NCI-H82 treated with DMSO at 0.1 percent for 48 hours (cell line): ENCODE results near the gene FRMPD2.
"Not testable (repeated sequence)": the region's sequence is repeated elsewhere in the genome, so short reads cannot be mapped to it uniquely, and the experiment has no call there.

ENCODE experiments used
- DNase-seq: peaks from one replicate; lab custom pipeline; 2025; ENCODE audit not compliant: unreplicated experiment; lab: John Stamatoyannopoulos, UW

The FRMPD2 gene

DNA sequence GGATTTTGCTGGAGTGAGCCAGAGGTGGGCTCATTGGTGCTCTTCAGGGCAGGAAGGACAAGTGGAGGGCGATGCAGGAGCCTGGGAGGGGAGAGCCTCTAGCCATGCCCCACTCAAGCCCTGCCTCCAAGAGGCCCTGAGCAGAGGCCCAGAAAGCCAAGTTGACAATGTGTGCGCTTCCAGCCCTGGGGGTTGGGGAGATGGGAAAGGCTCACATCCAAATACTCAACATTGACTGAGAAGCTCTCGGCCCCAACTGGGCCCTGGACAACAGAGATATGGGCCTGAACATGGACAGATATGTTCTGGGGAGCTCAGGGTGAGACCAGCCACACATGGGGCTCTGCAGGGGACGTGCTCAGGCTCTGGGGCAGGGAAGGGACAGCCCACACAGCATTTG is 39.0 kb downstream of the FRMPD2 start:
- DNase-seq = no peak

DNA sequence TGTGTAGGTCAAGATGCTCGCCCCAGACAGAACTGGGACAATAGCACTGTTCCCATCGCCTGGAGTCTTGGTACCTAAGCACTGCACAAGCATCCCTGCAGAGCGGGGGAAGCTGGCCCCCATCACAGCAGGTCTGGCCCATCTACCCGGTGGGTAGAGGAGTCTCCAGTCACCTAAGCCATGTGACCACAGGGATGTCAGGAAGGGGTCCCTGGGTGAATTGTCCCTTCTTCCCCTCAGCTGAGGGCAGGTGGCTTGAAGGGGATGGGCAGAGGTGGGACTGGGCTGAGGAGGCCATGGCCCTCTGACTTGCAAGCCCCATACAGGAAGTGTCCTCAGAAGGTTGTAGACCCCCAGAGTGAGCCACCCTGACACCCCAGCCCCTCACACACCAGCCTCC is 39.7 kb downstream of the FRMPD2 start:
- DNase-seq = no peak

DNA sequence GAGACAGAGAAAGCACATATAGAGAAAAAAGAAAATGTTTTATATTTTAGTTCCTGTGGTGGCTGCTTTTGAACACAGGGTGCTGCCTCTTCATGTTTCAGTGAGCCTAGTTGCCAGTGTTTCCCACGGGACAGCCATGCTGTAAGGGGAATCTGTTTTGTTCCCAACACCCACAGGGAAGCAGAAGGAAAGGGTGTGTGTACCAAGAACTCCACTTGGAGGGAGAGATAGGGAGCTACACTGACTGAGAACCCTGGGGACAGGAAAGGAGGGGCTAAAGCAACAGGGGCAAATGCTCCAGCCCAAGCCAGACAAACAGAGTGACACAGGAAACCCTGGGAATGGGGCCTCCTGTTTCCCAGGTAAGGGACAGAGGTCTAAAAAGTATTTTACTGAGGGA is 40.2 kb downstream of the FRMPD2 start:
- DNase-seq = no peak

DNA sequence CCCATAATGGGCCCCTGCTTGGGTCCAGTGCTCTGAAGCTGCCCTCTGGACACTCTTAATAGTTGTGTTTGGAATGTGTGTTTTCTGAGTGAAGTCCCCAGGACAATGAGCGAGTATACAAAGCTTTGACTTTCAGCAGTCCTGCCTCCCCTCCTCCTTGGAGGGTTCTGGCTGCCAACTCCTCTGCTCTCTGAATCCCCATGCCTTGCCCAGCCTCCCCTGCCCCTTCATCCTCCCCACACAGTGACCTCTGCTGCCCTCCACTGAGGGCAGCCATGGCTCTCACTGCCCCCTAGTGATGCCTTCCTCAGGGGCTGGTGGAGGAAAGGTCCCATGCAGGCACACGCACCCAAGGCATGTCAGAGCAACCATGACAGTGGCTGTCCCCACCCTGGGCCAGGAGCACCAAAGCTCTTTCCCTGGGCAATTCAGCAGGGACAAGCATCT is 40.9 kb downstream of the FRMPD2 start:
- no peak for DNase-seq

DNA sequence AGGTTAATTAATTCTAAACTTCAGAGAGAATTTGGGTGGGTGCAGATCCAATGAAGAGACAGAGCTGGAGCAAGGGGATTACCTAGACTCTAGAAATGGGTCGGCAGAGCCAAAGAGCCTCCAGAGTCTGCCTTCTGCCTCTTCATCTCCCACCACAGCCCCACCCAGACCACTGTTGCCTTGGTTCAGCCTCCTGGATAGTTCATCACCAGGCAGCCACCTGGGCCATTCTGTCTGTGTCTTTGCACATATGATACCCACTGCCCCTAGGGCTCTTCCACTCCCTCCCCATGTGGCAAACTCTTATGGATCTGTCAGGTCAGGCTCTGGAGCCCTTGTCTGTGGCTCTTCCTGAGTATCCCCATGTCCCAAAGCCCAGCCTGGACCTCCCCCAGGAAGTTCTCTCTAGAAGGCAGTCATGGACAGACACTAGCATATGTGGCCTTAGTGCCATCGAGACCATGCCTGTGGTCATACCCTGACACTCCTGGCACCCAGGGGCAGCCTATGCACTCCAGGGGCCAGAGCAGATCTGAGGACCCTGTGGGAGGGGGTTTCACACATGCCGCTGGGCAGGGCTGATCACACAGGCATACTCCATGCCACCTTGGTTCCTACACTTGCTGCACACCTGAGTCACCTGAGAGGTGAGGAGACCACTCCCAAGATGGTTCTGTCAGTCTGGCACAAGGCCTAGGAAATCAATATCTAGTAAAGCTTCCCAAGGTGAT is 41.6 kb downstream of the FRMPD2 start:
- no peak for DNase-seq

DNA sequence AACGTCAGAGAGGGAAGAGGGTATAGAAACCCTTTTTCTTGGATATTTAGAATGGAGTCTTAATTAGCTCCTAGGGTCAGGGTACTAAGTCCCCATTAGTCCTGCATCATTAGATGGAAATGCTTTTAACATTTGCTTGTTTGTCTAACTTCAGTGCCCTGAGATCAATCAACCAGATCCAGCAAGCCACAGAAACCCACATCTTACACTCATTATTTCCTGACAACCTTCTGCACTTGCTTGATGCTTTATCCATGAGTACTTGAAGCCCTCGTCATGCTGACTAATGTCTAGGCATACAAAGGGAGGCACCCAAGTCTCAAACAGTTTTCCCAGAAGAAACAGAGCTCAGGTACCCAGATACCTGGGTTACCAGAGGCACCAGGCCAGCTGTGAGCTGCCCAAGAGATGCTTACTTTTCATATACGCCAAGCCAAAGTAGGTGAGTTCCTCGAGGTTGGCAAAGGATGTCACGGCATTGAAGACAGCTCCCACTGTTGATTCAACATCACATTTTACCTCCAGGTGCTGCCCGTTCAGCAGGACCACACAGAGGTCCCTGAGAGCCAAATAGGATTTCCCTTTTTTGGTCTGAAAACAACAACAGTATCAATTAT is 42.7 kb downstream of the FRMPD2 start:
- DNase-seq = no peak

DNA sequence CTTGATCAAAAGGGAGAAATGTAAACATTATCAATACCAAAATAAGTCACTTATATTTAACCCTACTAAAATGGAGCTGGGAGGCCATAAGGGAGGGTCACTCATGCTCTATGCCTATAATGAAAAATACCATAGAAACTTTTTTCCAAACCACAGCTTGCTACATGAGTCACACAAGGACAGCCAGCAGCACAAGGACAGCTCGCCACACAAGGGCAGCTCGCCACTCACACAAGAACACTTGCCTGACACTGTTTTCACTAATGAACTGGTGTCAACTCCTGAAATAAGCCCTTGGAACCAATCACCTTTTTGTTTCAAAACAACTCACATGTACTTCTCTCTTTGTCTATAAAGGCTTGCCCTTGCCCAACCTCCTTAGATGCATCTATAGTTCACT is 43.3 kb downstream of the FRMPD2 start:
- no peak for DNase-seq

DNA sequence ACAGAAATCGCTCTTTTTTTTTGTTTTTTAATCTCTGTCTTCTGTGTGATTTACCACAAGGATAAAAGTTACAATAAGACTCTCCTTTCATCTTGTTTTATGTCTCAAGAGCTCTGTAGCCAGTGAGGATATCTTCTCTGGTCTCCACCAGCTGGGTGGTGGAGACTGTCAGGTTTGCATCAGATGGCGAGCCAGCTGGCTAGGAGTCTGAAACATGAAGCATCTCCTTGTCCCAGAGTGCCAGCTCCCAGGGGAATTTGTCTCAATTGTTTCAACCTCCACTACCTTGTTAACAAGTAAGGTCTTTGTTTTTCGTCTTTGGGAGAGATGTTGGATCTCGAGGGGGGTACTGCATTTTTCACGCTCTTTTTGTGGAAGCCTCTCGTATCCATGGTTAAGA is 47.3 kb downstream of the FRMPD2 start:
- no peak for DNase-seq

DNA sequence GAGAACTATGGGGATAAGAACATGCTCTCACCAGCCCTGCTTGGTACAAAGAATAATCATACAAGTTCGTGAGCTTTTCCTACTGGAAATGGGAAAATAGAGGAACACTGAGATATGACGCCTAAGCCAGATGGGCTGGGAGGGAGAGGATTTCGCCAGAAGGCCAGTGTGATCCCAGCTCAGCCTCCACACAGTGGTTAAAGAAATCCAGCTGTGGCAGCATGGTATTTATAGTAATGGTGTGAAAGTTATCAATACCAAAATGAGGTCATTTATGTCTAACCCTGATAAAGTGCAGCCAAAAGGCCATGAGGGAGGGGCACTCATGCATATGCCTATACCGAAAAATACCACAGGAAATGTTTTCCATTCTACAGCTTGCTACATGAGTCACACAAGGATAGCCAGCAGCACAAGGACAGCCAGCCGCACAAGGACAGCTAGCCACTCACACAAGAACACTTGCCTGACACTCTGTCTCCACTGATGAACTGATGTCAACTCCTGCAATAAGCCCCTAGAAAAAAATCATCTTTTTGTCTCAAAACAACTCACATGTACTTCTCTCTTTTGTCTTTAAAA is 49.4 kb downstream of the FRMPD2 start:
- DNase-seq = no peak

DNA sequence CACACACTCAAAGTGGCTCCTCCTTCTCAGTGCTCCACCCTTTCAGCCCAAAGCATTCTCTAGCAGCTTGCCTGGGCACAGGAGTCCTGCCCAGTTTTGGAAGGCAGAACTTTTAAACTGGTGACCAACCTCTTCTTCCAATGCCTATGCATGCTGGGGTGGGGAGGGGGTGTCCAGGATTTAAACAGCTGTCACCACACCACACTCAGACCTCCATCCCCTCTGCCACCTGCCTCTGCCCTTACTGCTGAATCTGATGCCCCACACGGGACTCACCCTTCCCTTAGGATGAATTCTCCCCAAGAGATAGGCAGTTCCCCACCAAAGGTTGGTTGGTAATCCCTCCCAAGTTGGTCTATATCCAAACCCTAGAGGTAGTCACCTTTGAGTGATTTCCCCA is 50.2 kb downstream of the FRMPD2 start:
- no peak for DNase-seq

DNA sequence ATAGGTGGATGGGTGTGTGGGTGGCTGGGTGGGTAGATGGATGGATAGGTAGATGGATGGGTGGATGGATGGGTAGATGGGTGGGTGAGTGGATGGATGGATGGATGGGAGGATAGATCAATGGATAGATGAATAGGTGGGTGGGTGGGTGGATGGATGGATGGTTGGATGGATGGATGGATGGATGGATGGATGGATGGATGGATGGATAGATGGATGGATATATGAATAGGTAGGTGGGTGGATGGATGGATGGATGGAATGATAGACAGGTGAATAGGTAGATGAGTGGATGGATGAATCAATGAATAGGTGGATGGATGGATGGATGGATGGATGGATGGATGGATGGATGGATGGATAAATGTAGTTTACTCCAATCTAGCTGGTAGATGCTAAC is 52.7 kb downstream of the FRMPD2 start:
- DNase-seq = no peak

DNA sequence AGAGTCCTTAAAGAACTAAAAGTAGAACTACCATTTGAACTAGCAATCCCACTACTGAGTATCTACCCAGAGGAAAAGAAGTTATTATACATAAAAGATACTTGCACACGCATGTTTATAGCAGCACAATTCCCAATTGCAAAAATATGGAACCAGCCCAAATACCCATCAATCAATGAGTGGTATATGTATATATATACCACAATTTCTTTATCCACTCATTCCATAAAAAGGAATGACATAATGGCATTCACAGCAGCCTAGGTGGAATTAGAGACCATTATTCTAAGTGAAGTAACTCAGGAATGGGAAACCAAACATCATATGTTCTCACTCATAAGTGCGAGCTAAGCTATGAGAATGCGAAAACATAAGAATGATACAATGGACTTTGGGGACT is 53.5 kb downstream of the FRMPD2 start:
- not testable (repeated sequence) for DNase-seq

DNA sequence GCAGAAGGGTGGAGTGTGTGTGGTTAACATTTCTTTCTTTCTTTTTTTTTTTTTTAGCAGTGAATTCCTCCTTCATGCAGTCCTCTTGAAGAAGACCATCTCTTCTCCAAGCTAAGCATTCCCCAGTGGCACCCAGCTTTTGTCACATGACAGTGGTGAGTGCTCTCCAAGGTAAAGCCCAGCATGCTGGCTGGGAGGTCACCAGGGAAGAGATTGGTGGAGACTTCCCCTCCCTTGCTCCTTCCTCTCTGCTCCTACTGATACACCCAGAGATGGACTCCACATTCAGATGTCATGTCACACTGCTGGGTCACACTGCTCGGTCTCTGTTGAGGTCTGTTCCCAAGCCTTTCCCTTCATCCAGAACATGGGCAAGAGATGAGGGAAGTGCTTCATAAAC is 55.3 kb downstream of the FRMPD2 start:
- no peak for DNase-seq

DNA sequence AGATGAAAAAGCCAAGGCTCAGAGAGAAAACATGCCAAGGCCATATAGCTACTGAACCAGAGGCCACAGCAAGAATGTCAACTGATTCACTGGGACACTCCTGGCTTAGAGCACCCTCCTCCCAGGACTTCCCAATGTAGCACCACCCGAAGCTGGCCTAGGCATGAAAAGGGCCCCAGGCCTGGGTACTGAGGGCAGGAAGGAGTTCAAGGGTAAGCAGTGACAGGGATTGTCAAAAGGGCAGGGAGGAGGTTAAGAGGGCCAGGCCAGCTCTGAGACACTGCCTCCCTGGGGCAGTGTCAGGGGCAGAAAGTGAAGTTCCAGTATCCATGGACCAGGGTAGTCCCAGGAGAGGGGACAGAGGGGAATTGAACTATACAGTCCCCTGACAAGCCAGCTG is 57.8 kb downstream of the FRMPD2 start:
- DNase-seq = no peak

DNA sequence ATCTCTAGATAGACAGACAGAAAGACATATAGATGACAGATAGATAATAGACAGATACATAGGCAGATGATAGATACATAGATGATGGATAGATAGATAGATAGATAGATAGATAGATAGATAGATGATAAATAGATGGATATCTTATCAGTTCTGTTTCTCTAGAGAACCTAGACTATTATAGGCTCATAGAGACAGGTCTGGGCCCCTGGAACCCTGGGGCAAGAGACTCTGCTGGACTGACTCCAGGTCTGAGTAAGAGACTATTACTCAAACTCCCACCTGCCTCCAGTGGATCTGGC is 58.3 kb downstream of the FRMPD2 start:
- DNase-seq = no peak

DNA sequence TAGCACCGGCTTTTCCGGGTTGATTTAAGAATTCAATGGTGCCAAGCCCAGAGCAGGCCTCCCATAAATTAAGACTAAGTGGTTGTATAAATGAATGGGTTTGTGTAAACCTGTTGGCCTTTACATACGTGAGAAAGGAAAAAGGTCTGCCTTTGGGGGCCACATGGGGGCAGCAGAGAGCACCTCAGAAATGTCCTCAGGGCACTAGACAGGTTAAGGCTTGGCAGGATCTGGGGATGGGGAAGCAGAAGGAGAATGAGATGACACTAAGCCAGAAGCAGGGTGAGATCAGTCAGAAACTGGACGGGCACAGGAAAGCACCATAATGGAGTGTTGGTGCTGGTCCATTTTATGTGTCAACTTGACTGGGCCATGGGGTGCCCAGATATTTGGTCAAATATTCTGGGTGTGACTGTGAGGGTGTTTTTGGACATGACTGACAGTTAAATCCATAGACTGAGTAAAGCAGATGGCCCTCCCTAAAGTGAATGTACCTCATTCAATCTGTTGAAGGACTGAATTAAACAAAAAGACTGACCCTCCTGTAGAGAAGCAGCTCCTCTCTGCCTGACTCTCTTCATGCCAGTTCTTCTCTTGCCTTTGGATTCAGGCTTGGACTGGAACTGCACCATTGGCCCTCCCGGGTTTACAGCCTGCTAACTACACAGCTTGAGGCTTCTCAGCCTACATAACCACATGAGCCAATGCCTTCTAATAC is 58.9 kb downstream of the FRMPD2 start:
- DNase-seq = no peak

DNA sequence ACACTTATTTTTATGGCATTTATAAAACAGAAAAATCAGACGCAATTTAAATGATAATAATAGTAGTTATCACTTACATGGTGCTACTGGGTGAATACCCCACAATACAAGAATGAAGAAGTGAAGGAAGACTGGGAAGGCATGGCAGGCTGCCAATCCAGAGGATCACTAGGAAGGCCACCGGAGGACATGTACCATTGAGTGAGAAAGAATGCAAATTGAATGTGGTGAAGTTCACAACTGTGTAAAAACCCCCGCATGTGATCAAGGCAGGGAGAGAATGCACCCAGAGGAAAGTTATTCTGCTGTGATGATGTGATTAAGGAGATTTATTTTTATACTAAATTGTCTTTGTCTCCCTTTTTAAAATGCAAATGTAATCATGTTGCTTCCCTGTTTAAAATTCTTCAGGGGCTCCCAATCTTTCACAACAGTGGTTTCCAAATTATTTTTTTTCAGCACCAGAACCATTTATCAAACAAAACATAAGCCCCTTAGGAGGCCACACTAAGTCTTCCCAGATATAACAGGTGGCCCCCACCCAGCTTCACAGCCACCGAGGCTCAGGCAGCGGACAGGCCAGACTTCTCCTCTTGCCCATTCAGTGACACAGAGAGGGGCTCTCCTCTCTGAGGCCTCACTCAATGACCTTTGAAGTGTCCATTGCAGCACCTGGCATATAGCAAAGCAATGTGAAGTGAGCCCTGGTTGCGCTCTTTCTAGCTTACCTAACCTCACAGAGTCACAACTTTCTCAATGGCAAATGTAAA is 59.6 kb downstream of the FRMPD2 start:
- no peak for DNase-seq

DNA sequence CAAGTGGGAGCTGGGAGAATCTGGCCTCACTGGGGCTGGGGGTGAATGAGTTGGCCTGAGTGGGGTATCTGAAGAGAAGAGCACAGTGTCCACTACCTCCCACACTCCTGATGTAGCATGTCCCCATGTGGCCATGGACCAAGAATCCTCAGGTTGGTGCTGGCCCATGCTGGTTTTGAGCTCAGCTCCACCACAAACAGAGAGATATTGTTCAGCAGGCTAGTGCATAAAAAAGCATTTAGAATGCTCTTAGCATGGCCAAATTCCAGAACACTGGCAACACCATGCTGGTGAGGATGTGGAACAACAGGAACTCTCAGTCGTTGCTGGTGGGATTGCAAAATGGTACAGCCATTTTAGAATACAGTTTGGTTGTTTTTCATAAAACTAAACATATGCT is 61.4 kb downstream of the FRMPD2 start:
- no peak for DNase-seq

DNA sequence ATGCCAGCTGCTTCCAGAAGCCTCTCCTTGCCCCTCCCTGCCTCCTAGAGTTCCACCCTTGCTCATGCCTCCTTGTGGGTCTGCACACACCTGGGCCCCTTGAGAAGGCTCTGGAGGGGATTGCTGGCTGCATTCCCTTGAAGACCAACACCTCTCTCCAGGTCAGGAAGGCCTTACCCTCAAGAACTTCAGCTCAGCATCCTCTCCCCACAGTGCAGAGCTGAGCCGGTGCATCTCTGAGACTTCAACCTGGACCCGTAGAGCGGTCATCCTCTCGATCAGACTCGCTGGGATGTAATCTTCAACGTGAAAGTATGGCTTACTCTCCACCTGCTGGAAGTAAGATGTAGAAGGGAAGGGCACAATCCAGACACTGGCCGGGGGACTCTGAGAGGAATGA is 62.7 kb downstream of the FRMPD2 start:
- no peak for DNase-seq

DNA sequence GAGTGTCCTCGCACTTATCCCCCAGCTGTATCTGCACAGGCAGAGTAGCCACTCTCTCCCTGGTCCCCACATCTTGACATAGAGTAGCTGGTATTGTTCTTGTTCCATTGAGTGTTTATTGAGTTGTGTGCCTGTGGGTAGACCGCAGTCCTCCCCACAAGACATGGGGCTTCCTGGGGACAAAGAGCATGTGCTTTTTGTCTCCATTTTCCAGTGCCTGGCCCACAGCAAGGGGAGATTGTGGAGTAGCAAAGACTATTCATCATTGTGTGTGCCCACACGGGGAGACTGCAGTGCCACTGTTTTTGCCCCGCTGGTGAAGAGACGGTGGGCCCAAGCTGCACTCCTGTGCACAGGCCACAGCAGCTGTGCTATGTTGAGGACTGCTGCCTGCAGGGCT is 63.5 kb downstream of the FRMPD2 start:
- DNase-seq = no peak

DNA sequence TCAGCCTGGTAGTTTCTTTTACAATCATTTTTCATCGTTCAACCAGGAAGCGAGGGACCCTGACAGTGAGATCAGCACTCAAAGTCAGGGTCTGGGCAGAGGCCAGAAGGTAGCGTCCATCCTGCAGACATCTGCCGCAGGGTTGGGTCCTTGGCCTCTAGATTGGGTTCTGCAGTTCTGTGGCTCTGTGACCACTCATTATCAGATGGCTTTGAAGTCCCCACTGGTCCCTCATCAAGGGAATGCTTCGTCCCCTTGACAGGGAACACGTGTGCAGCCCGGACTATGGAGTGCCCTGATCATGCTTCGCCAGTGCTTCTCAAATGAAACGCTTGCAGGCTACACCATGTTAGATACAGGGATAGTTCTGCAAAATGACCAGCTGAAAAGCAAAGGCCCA is 64.1 kb downstream of the FRMPD2 start:
- no peak for DNase-seq
